NOMO-1 (cell line): ENCODE data around the gene TRDMT1.
A peak's percentile ranks its signal among the peaks of the same experiment; 100 is the strongest.

Experiments used
- DNase-seq, 2 experiments: peaks; one replicate each; lab custom pipeline; 2025; ENCODE audit not compliant: unreplicated experiment in 2 of 2; lab: John Stamatoyannopoulos, UW

Gene TRDMT1

DNA sequence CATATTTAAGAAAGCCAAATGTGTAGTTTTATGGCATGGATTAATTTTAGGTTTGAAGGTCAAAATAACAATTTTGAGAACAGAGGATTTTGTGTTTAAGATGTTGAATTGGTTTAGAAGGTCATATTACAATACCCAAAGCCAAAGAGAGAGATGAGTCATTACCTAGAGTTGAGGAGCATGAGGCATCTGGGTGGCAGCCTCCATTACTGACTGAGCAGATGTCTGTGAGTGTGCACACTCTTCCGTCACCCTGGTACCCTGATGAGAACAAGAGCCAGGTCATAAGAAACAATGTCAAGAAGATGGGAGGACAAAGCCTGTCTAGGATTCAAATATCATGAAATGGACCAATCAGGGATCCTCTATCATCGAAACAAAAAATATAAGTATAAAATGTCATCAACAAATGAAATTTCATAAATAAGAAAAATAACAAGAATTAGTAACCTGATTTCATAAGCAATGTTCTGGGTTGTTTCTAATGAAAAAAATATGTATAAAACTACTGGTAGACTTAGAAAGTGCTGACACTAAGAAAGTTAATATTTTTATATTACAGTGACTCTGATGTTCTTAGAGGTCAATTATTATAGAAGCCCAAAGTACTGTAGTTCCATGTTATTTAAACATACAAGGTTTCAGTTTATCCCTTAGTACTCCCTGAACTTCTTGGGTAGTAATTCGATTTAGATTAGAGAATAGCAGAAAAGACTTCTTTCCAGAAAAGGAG, 91.8 kb downstream of the TRDMT1 start:
- no peak for DNase-seq

GRCh38 chr10:17109046-17109445, 92.4 kb downstream of the TRDMT1 start:
- peak in 1 of 2 experiments; percentile 10 for DNase-seq

GRCh38 chr10:17106991-17107390, 94.5 kb downstream of the TRDMT1 start:
- peak in 1 of 2 experiments; percentile 15 for DNase-seq

GRCh38 chr10:17101910-17102266, 99.6 kb downstream of the TRDMT1 start:
- no peak for DNase-seq

GRCh38 chr10:17101257-17101909, 100.1 kb downstream of the TRDMT1 start:
- DNase-seq: no peak

GRCh38 chr10:17100586-17100985, 100.9 kb downstream of the TRDMT1 start:
- DNase-seq: no peak

GRCh38 chr10:17098012-17098411, 103.5 kb downstream of the TRDMT1 start:
- DNase-seq: no peak
